Ovary (tissue), 3 donors: ENCODE measurements around the gene FOXP3.

Source experiments
- CTCF ChIP-seq, 3 donors: fragments of 450-650 bp in 2 of 3; fragments of 200-600 bp in 1 of 3; IDR thresholded peaks; one replicate each; pipeline versions ENCODE4 v1.5.1 to v1.8.0; 2016 to 2022; ENCODE audit warnings: antibody characterized with exemption in 3 of 3, mild to moderate bottlenecking in 1 of 3
- POLR2A ChIP-seq: fragments of 450-650 bp; IDR thresholded peaks from one replicate; pipeline ENCODE4 v1.6.1; 2017; ENCODE audit warnings: antibody characterized with exemption, mild to moderate bottlenecking, moderate library complexity
- donor health status: DM: no; HTN: no; CAD: no.

- no peak for TF ChIP-seq CTCF (IDR thresholded peaks at IDR 0.05)
- TF ChIP-seq POLR2A = peak; percentile 80
Measured at GRCh38 chrX:49269767-49270248, 5.3 kb upstream of the FOXP3 start, which contains the start of gene PPP1R3F.
